ENCODE measurements around the gene HMGCR.

GRCh38 chr5:75322066-75322465, 15.0 kb upstream of the HMGCR start:
- TF ChIP-seq POLR2AphosphoS5 (IDR thresholded peaks at IDR 0.05): no peak
- TF ChIP-seq, protein P1, sequence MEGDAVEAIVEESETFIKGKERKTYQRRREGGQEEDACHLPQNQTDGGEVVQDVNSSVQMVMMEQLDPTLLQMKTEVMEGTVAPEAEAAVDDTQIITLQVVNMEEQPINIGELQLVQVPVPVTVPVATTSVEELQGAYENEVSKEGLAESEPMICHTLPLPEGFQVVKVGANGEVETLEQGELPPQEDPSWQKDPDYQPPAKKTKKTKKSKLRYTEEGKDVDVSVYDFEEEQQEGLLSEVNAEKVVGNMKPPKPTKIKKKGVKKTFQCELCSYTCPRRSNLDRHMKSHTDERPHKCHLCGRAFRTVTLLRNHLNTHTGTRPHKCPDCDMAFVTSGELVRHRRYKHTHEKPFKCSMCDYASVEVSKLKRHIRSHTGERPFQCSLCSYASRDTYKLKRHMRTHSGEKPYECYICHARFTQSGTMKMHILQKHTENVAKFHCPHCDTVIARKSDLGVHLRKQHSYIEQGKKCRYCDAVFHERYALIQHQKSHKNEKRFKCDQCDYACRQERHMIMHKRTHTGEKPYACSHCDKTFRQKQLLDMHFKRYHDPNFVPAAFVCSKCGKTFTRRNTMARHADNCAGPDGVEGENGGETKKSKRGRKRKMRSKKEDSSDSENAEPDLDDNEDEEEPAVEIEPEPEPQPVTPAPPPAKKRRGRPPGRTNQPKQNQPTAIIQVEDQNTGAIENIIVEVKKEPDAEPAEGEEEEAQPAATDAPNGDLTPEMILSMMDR (IDR thresholded peaks at IDR 0.05): no peak
- no peak for TF ChIP-seq POLR2A (IDR thresholded peaks at IDR 0.05)
